ENCODE data around the gene ULK2.

Gene ULK2

GRCh38 chr17:19744922-19745757 is 122.6 kb downstream of the ULK2 start:
- DNase-seq = no peak

GRCh38 chr17:19744492-19744891 is 123.2 kb downstream of the ULK2 start:
- DNase-seq = no peak

GRCh38 chr17:19743101-19744100 is 124.3 kb downstream of the ULK2 start:
- no peak for DNase-seq

- DNase-seq = no peak
Measured at GRCh38 chr17:19742495-19742894, 125.2 kb downstream of the ULK2 start.

- no peak for DNase-seq
Measured at GRCh38 chr17:19741832-19742457, 125.8 kb downstream of the ULK2 start.

- no peak for DNase-seq
Measured at GRCh38 chr17:19740933-19741332, 126.8 kb downstream of the ULK2 start.

- DNase-seq = no peak
Measured at GRCh38 chr17:19739241-19740201, 128.2 kb downstream of the ULK2 start.

GRCh38 chr17:19738757-19739156 is 129.0 kb downstream of the ULK2 start:
- no peak for DNase-seq

- DNase-seq = no peak
Measured at GRCh38 chr17:19738073-19738449, 129.7 kb downstream of the ULK2 start.

GRCh38 chr17:19737305-19738072 is 130.2 kb downstream of the ULK2 start:
- no peak for DNase-seq

- no peak for DNase-seq
Measured at GRCh38 chr17:19736071-19736470, 131.7 kb downstream of the ULK2 start.

GRCh38 chr17:19733953-19734526 is 133.7 kb downstream of the ULK2 start:
- no peak for DNase-seq

- no peak for DNase-seq
Measured at GRCh38 chr17:19731626-19732025, 136.1 kb downstream of the ULK2 start.

GRCh38 chr17:19730843-19731242 is 136.9 kb downstream of the ULK2 start:
- DNase-seq = no peak

GRCh38 chr17:19729900-19730299 is 137.8 kb downstream of the ULK2 start:
- no peak for DNase-seq

- no peak for DNase-seq
Measured at GRCh38 chr17:19728084-19728495, 139.6 kb downstream of the ULK2 start.

GRCh38 chr17:19727501-19728078 is 140.1 kb downstream of the ULK2 start:
- no peak for DNase-seq

GRCh38 chr17:19726631-19727376 is 140.9 kb downstream of the ULK2 start:
- DNase-seq = no peak

- DNase-seq = no peak
Measured at GRCh38 chr17:19725486-19725885, 142.2 kb downstream of the ULK2 start.
